CD8-positive, alpha-beta memory T cell (primary cell): ENCODE results near the gene C2CD4C. TPM values are rescaled to one million over a fixed set of nuclear protein-coding genes. Genes with fewer than 3 reads are reported as not detected.
"Not testable (repeated sequence)": the region's sequence is repeated elsewhere in the genome, so short reads cannot be mapped to it uniquely, and the experiment has no call there.

ENCODE experiments used
- CTCF ChIA-PET: fragments of 350-600 bp; sonication (Branson Sonifier 250); formaldehyde crosslinking; loops from one replicate; lab custom pipeline; 2021; ENCODE audit warnings: antibody characterized with exemption; lab: Charles Lee
- POLR2A ChIA-PET: fragments of 350-600 bp; sonication (Branson Sonifier 250); formaldehyde crosslinking; loops from one replicate; lab custom pipeline; 2021; ENCODE audit warnings: antibody characterized with exemption; lab: Charles Lee
- DNase-seq, 5 donors: peaks; one replicate each; pipeline versions ENCODE4 v3.0.0 to v3.0.0-alpha.2; 2020 to 2022; ENCODE audit warnings: mixed read lengths in 1 of 5
- H3K27ac ChIP-seq: one replicate; pipeline ENCODE4 v1.7.0; 2013; ENCODE audit warnings: low read depth, mild to moderate bottlenecking, low read length, moderate library complexity
- H3K27me3 ChIP-seq: 2 replicates; pipeline ENCODE4 v1.7.0; 2013; ENCODE audit warnings: low read length, mild to moderate bottlenecking; ENCODE audit not compliant: insufficient read depth, poor library complexity, severe bottlenecking
- H3K36me3 ChIP-seq: 2 replicates; pipeline ENCODE4 v1.7.0; 2013; ENCODE audit warnings: mild to moderate bottlenecking, low read length, moderate library complexity; ENCODE audit not compliant: insufficient read depth
- H3K4me1 ChIP-seq: 2 replicates; pipeline ENCODE4 v1.7.0; 2013; ENCODE audit warnings: mild to moderate bottlenecking, low read length, moderate library complexity; ENCODE audit not compliant: insufficient read depth
- H3K4me3 ChIP-seq: 2 replicates; pipeline ENCODE4 v1.7.0; 2013; ENCODE audit warnings: mild to moderate bottlenecking, low read length
- H3K9me3 ChIP-seq: 2 replicates; pipeline ENCODE4 v1.7.0; 2013; ENCODE audit warnings: mild to moderate bottlenecking, low read length
- H3K27ac Mint-ChIP-seq, 8 donors: one replicate each; pipeline ENCODE4 v1.8.0; 2020 to 2021; ENCODE audit warnings: mixed read lengths in 8 of 8, mild to moderate bottlenecking in 6 of 8, inconsistent platforms in 3 of 8, moderate library complexity in 3 of 8
- H3K27me3 Mint-ChIP-seq, 2 donors: one replicate each; pipeline ENCODE4 v1.8.0; 2020 to 2021; ENCODE audit warnings: mixed read lengths in 2 of 2, mild to moderate bottlenecking in 1 of 2, moderate library complexity in 1 of 2
- H3K36me3 Mint-ChIP-seq, 3 donors: one replicate each; pipeline ENCODE4 v1.8.0; 2020 to 2021; ENCODE audit warnings: mixed read lengths in 3 of 3, inconsistent platforms in 1 of 3, mild to moderate bottlenecking in 1 of 3
- H3K4me1 Mint-ChIP-seq, 3 donors: one replicate each; pipeline ENCODE4 v1.8.0; 2020 to 2021; ENCODE audit warnings: mixed read lengths in 3 of 3, inconsistent platforms in 1 of 3, mild to moderate bottlenecking in 1 of 3
- H3K4me3 Mint-ChIP-seq, 7 donors: one replicate each; pipeline ENCODE4 v1.8.0; 2020 to 2021; ENCODE audit warnings: mixed read lengths in 7 of 7, mild to moderate bottlenecking in 6 of 7, moderate library complexity in 4 of 7, inconsistent platforms in 2 of 7
- H3K9me3 Mint-ChIP-seq, 5 donors: one replicate each; pipeline ENCODE4 v1.8.0; 2020 to 2022; ENCODE audit warnings: mixed read lengths in 5 of 5, mild to moderate bottlenecking in 3 of 5, moderate library complexity in 2 of 5, inconsistent platforms in 1 of 5
- polyA plus RNA-seq: library from polyadenylated mRNA; unstranded; fragments of 300-500 nt; fragmentation: Illumina TruSeq; gene quantifications from one replicate; pipeline ENCODE4 v1.2.3, GENCODE V29; 2021
- total RNA-seq, 2 experiments: library from RNA; stranded (reverse); gene quantifications; one replicate each; pipeline ENCODE4 v1.2.3, GENCODE V29; 2021

C2CD4C gene
- total and polyA plus RNA-seq, 3 experiments from 2014 or later = not detected

- H3K4me1 ChIP-seq = no peaks in the 10 kb centered on the region
- Mint-ChIP-seq H3K27me3 (peaks cover 13 to 20% of the 10 kb centered on the region in 2 donors), H3K36me3 (no peaks in the 10 kb centered on the region), H3K27ac (no peak overlapping the region), H3K4me1 (no peaks in the 10 kb centered on the region), H3K4me3 (no peak overlapping the region), H3K9me3 (no peaks in the 10 kb centered on the region)
- peak in 1 of 5 donors; percentile 40 for DNase-seq
- no peaks in the 10 kb centered on the region for H3K9me3 ChIP-seq
- no peak overlapping the region for H3K27ac ChIP-seq
- H3K4me3 ChIP-seq = no peak overlapping the region
- H3K36me3 ChIP-seq = no peaks in the 10 kb centered on the region
- POLR2A ChIA-PET = no interaction called here
- H3K27me3 ChIP-seq = no peaks in the 10 kb centered on the region
- CTCF ChIA-PET = no interaction called here
These were observed 7.7 kb downstream of the C2CD4C start for GRCh38 chr19:400976-401865.

GRCh38 chr19:399370-399769, 9.6 kb downstream of the C2CD4C start:
- no peaks in the 10 kb centered on the region for H3K36me3 ChIP-seq
- H3K9me3 ChIP-seq = no peaks in the 10 kb centered on the region
- peak in 1 of 5 donors; percentile 27 for DNase-seq
- no peak overlapping the region for H3K4me3 ChIP-seq
- H3K4me1 ChIP-seq = no peaks in the 10 kb centered on the region
- ChIA-PET POLR2A (no interaction called here), CTCF (no interaction called here)
- no peaks in the 10 kb centered on the region for H3K9me3 Mint-ChIP-seq
- H3K27me3 ChIP-seq = no peaks in the 10 kb centered on the region
- peaks cover 0 to 2% (median 0%) of the 10 kb centered on the region in 3 donors for H3K4me1 Mint-ChIP-seq
- H3K27ac ChIP-seq = no peak overlapping the region
- H3K27ac Mint-ChIP-seq = no peak overlapping the region
- peaks cover 11% of the 10 kb centered on the region in 2 donors for H3K27me3 Mint-ChIP-seq
- no peaks in the 10 kb centered on the region for H3K36me3 Mint-ChIP-seq
- no peak overlapping the region for H3K4me3 Mint-ChIP-seq

- Mint-ChIP-seq H3K4me3 (no peak overlapping the region), H3K27me3 (peaks cover 11% of the 10 kb centered on the region in 2 donors), H3K9me3 (no peaks in the 10 kb centered on the region), H3K4me1 (peaks cover 0 to 2% (median 0%) of the 10 kb centered on the region in 3 donors), H3K27ac (peak overlapping the region in 1 of 8 donors; percentile 60), H3K36me3 (no peaks in the 10 kb centered on the region)
- H3K4me3 ChIP-seq = no peak overlapping the region
- ChIA-PET POLR2A (no interaction called here), CTCF (no interaction called here)
- no peaks in the 10 kb centered on the region for H3K4me1 ChIP-seq
- no peaks in the 10 kb centered on the region for H3K9me3 ChIP-seq
- H3K27ac ChIP-seq = no peak overlapping the region
- no peaks in the 10 kb centered on the region for H3K27me3 ChIP-seq
- H3K36me3 ChIP-seq = no peaks in the 10 kb centered on the region
- peak in 1 of 5 donors; percentile 16 for DNase-seq
These were observed 10.2 kb downstream of the C2CD4C start for GRCh38 chr19:398719-399118.

GRCh38 chr19:397941-398706, 10.8 kb downstream of the C2CD4C start:
- CTCF ChIA-PET = no interaction called here
- Mint-ChIP-seq H3K36me3 (no peaks in the 10 kb centered on the region), H3K4me1 (peaks cover 0 to 2% (median 0%) of the 10 kb centered on the region in 3 donors)

GRCh38 chr19:397321-397720, 11.6 kb downstream of the C2CD4C start:
- no peak overlapping the region for H3K27ac Mint-ChIP-seq
- Histone ChIP-seq H3K4me1 (no peaks in the 10 kb centered on the region), H3K4me3 (no peak overlapping the region), H3K9me3 (no peaks in the 10 kb centered on the region), H3K27ac (no peak overlapping the region), H3K27me3 (no peaks in the 10 kb centered on the region), H3K36me3 (no peaks in the 10 kb centered on the region)
- ChIA-PET POLR2A (no interaction called here), CTCF (no interaction called here)
- no peak overlapping the region for H3K4me3 Mint-ChIP-seq
- H3K9me3 Mint-ChIP-seq = peaks cover 0 to 3% (median 0%) of the 10 kb centered on the region in 5 donors
- H3K4me1 Mint-ChIP-seq = peaks cover 0 to 6% (median 0%) of the 10 kb centered on the region in 3 donors
- no peaks in the 10 kb centered on the region for H3K36me3 Mint-ChIP-seq
- peaks cover 0 to 6% of the 10 kb centered on the region in 2 donors for H3K27me3 Mint-ChIP-seq
- peak in 1 of 5 donors; percentile 23 for DNase-seq

More at GRCh38 chr19:397941-398706, 10.8 kb downstream of the C2CD4C start:
- Histone ChIP-seq H3K27ac (no peak overlapping the region), H3K27me3 (no peaks in the 10 kb centered on the region), H3K9me3 (no peaks in the 10 kb centered on the region), H3K4me3 (no peak overlapping the region), H3K36me3 (no peaks in the 10 kb centered on the region), H3K4me1 (no peaks in the 10 kb centered on the region)
- H3K27me3 Mint-ChIP-seq = peaks cover 5 to 10% of the 10 kb centered on the region in 2 donors
- DNase-seq = peak in 1 of 5 donors; percentile 18
- POLR2A ChIA-PET = no interaction called here
- no peak overlapping the region for H3K27ac Mint-ChIP-seq
- H3K4me3 Mint-ChIP-seq = no peak overlapping the region
- H3K9me3 Mint-ChIP-seq = peaks cover 0 to 2% (median 0%) of the 10 kb centered on the region in 5 donors

GRCh38 chr19:395467-395866, 13.5 kb downstream of the C2CD4C start:
- Mint-ChIP-seq H3K27ac (peak overlapping the region in 3 of 8 donors; percentile 2 to 68 (median 50)), H3K4me3 (no peak overlapping the region), H3K27me3 (peaks cover 0 to 6% of the 10 kb centered on the region in 2 donors), H3K9me3 (peaks cover 0 to 3% (median 0%) of the 10 kb centered on the region in 5 donors), H3K36me3 (no peaks in the 10 kb centered on the region), H3K4me1 (peaks cover 0 to 6% (median 0%) of the 10 kb centered on the region in 3 donors)
- H3K27ac ChIP-seq = no peak overlapping the region
- H3K9me3 ChIP-seq = no peaks in the 10 kb centered on the region
- H3K4me3 ChIP-seq = no peak overlapping the region
- no peaks in the 10 kb centered on the region for H3K27me3 ChIP-seq
- H3K4me1 ChIP-seq = no peaks in the 10 kb centered on the region
- H3K36me3 ChIP-seq = no peaks in the 10 kb centered on the region
- ChIA-PET CTCF (no interaction called here), POLR2A (no interaction called here)
- no peak for DNase-seq

GRCh38 chr19:394857-395256, 14.1 kb downstream of the C2CD4C start:
- H3K36me3 ChIP-seq, POLR2A ChIA-PET, DNase-seq, H3K9me3 ChIP-seq, H3K4me1 Mint-ChIP-seq, H3K36me3 Mint-ChIP-seq, H3K27me3 ChIP-seq, CTCF ChIA-PET, H3K27ac Mint-ChIP-seq, H3K4me1 ChIP-seq, H3K27me3 Mint-ChIP-seq, H3K4me3 ChIP-seq, H3K9me3 Mint-ChIP-seq, H3K4me3 Mint-ChIP-seq, H3K27ac ChIP-seq: not testable (repeated sequence)

GRCh38 chr19:393560-393959, 15.4 kb downstream of the C2CD4C start:
- H3K9me3 ChIP-seq, H3K27ac ChIP-seq, CTCF ChIA-PET, H3K4me3 Mint-ChIP-seq, H3K9me3 Mint-ChIP-seq, DNase-seq, H3K4me1 Mint-ChIP-seq, H3K4me3 ChIP-seq, H3K27me3 ChIP-seq, H3K27me3 Mint-ChIP-seq, H3K36me3 ChIP-seq, POLR2A ChIA-PET, H3K36me3 Mint-ChIP-seq, H3K4me1 ChIP-seq: not testable (repeated sequence)
- H3K27ac Mint-ChIP-seq = peak overlapping the region in 1 of 8 donors; percentile 17
